Measurements from ENCODE around the gene DNAL1.

GRCh38 chr14:73732006-73732405 lies 87.2 kb downstream of the DNAL1 start:
- TF ChIP-seq EZH2 (IDR thresholded peaks at IDR 0.05; ENCODE audit: low read depth) (no peak), CTCF (conservative IDR thresholded peaks at IDR 0.05) (no peak)

Data from PC-9 (cell line).